Tibial artery (tissue), 4 donors: ENCODE results near the gene MFSD11.
"Not testable (repeated sequence)": the region's sequence is repeated elsewhere in the genome, so short reads cannot be mapped to it uniquely, and the experiment has no call there.

Source experiments
- DNase-seq, 2 donors: peaks; one replicate each; pipeline ENCODE4 v3.0.0-alpha.2; 2019
- H3K27ac ChIP-seq, 2 donors: fragments of 200-600 bp; sonication (generic) in 1 of 2; 1 replicate in 1 of 2; 2 replicates in 1 of 2; pipeline ENCODE4 v1.5.1; 2018 to 2019; ENCODE audit warnings: mild to moderate bottlenecking in 1 of 2
- H3K27me3 ChIP-seq, 2 donors: fragments of 200-600 bp; sonication (generic) in 1 of 2; one replicate each; pipeline versions ENCODE4 v1.5.1 to v1.6.0; 2016 to 2019
- H3K36me3 ChIP-seq, 3 donors: fragments of 200-600 bp; sonication (generic) in 2 of 3; one replicate each; pipeline ENCODE4 v1.5.1; 2016 to 2019; ENCODE audit warnings: mild to moderate bottlenecking in 2 of 3
- H3K4me1 ChIP-seq, 4 donors: fragments of 200-600 bp; sonication (generic) in 2 of 4; 1 replicate in 3 of 4; 2 replicates in 1 of 4; pipeline ENCODE4 v1.5.1; 2016 to 2019
- H3K4me3 ChIP-seq, 2 donors: fragments of 200-600 bp; sonication (generic) in 1 of 2; 1 replicate in 1 of 2; 2 replicates in 1 of 2; pipeline ENCODE4 v1.5.1; 2018 to 2019; ENCODE audit warnings: mild to moderate bottlenecking in 2 of 2
- H3K9me3 ChIP-seq, 3 donors: fragments of 200-600 bp; sonication (generic) in 1 of 3; one replicate each; pipeline ENCODE4 v1.5.1; 2016 to 2019
- CTCF ChIP-seq, 2 experiments: fragments of 200-600 bp in 1 of 2; fragments of 450-650 bp in 1 of 2; IDR thresholded peaks; one replicate each; pipeline ENCODE4 v1.5.1; 2017 to 2019; ENCODE audit warnings: antibody characterized with exemption in 2 of 2, mild to moderate bottlenecking in 1 of 2, moderate library complexity in 1 of 2
- intact Hi-C: fragments of 100-400 bp; cut with DNase I; formaldehyde crosslinking; loops from one replicate; pipeline ENCODE4 v1.15.0; 2023; ENCODE audit warnings: low total_unique reads

The MFSD11 gene

GRCh38 chr17:76737082-76737675, 740 bp upstream of the MFSD11 start, which contains the start of gene SRSF2:
TSS of gene SRSF2 (minus strand) at chr17:76737331. CDS start at chr17:76737160, 171 bp downstream.
- peaks cover 30 to 43% (median 39%) of the 10 kb centered on the region in 3 donors for H3K36me3 ChIP-seq
- intact Hi-C loops: loop anchor here (10.0 kb wide), 1 partner anchor 1222 kb away; the partner anchor contains the start of genes CASKIN2 and TSEN54
- peak in 1 of 2 experiments; percentile 11 for TF ChIP-seq CTCF (IDR thresholded peaks at IDR 0.05)
- peaks cover 0 to 64% (median 50%) of the 10 kb centered on the region in 4 donors for H3K4me1 ChIP-seq
- H3K27ac ChIP-seq: peak within 1 kb of the TSS; percentile 97 to 100
- DNase-seq: peak; percentile 97 to 99
- H3K4me3 ChIP-seq: peak within 1 kb of the TSS; percentile 89 to 99
- H3K9me3 ChIP-seq: no peaks in the 10 kb centered on the region
- no peaks in the 10 kb centered on the region for H3K27me3 ChIP-seq

GRCh38 chr17:76738468-76738850, 540 bp downstream of the MFSD11 start:
- Histone ChIP-seq H3K27ac (peak overlapping the region; percentile 97 to 100), H3K36me3 (peaks cover 17 to 42% (median 34%) of the 10 kb centered on the region in 3 donors), H3K4me3 (peak overlapping the region; percentile 89 to 99), H3K4me1 (peaks cover 0 to 51% (median 40%) of the 10 kb centered on the region in 4 donors), H3K27me3 (no peaks in the 10 kb centered on the region), H3K9me3 (no peaks in the 10 kb centered on the region)
- DNase-seq: no peak
- TF ChIP-seq CTCF (IDR thresholded peaks at IDR 0.05): no peak
- intact Hi-C loops: loop anchor here (10.0 kb wide), 1 partner anchor 1224 kb away; the partner anchor contains the start of genes CASKIN2 and TSEN54

GRCh38 chr17:76739568-76740115, 1.7 kb downstream of the MFSD11 start:
- DNase-seq, H3K4me3 ChIP-seq, H3K27me3 ChIP-seq, H3K9me3 ChIP-seq: not testable (repeated sequence)
- intact Hi-C loops: loop anchor here (10.0 kb wide), 1 partner anchor 1225 kb away; the partner anchor contains the start of genes CASKIN2 and TSEN54
- H3K27ac ChIP-seq: peak overlapping the region; percentile 74 to 97
- H3K36me3 ChIP-seq: peaks cover 15 to 42% (median 34%) of the 10 kb centered on the region in 3 donors
- peaks cover 0 to 39% (median 30%) of the 10 kb centered on the region in 4 donors for H3K4me1 ChIP-seq

GRCh38 chr17:76740329-76741118, 2.6 kb downstream of the MFSD11 start:
- no peak for TF ChIP-seq CTCF (IDR thresholded peaks at IDR 0.05)
- Histone ChIP-seq H3K9me3 (no peaks in the 10 kb centered on the region), H3K27ac (peak overlapping the region; percentile 74 to 97), H3K4me3 (no peak overlapping the region), H3K36me3 (peaks cover 19 to 43% (median 34%) of the 10 kb centered on the region in 3 donors), H3K4me1 (peaks cover 0 to 30% (median 22%) of the 10 kb centered on the region in 4 donors), H3K27me3 (no peaks in the 10 kb centered on the region)
- intact Hi-C loops: no loop called here
- no peak for DNase-seq

GRCh38 chr17:76742958-76743357, 5.0 kb downstream of the MFSD11 start:
- no peak for DNase-seq
- intact Hi-C loops: no loop called here
- no peak overlapping the region for H3K27ac ChIP-seq

More at GRCh38 chr17:76742958-76743357, 5.0 kb downstream of the MFSD11 start:
- TF ChIP-seq CTCF (IDR thresholded peaks at IDR 0.05): no peak
- H3K9me3 ChIP-seq: no peaks in the 10 kb centered on the region
- no peaks in the 10 kb centered on the region for H3K27me3 ChIP-seq
- H3K4me1 ChIP-seq: peaks cover 0 to 27% (median 20%) of the 10 kb centered on the region in 4 donors
- H3K36me3 ChIP-seq: peaks cover 30 to 51% (median 41%) of the 10 kb centered on the region in 3 donors
- H3K4me3 ChIP-seq: no peak overlapping the region
